Heart right ventricle (tissue), 16 donors: ENCODE measurements around the gene GFM2. TPM values are rescaled to one million over a fixed set of nuclear protein-coding genes. Genes with fewer than 3 reads are reported as not detected.

ENCODE experiments used
- ATAC-seq, 8 donors: fragments of 200-7000 bp; cut with Tn5 transposase; one replicate each; pipeline ENCODE4 v1.9.1; 2020; ENCODE audit warnings: mild to moderate bottlenecking in 8 of 8, moderate library complexity in 8 of 8, moderate number of reproducible peaks in 1 of 8
- DNase-seq, 2 donors: peaks; one replicate each; pipeline ENCODE4 v3.0.0-alpha.2; 2020
- H3K27ac ChIP-seq, 10 donors: fragments of 200-600 bp; sonication (generic) in 2 of 10; one replicate each; pipeline versions ENCODE4 v1.5.0 to v1.8.0; 2020 to 2022; ENCODE audit warnings: mild to moderate bottlenecking in 3 of 10
- H3K27me3 ChIP-seq, 7 donors: fragments of 200-600 bp; one replicate each; pipeline ENCODE4 v1.8.0; 2021 to 2022; ENCODE audit warnings: mild to moderate bottlenecking in 2 of 7
- H3K36me3 ChIP-seq, 9 donors: fragments of 200-600 bp; sonication (generic) in 1 of 9; one replicate each; pipeline versions ENCODE4 v1.5.0 to v1.8.0; 2020 to 2022; ENCODE audit warnings: mild to moderate bottlenecking in 2 of 9
- H3K4me1 ChIP-seq, 9 donors: fragments of 200-600 bp; sonication (generic) in 1 of 9; one replicate each; pipeline versions ENCODE4 v1.5.0 to v1.8.0; 2020 to 2022; ENCODE audit warnings: mild to moderate bottlenecking in 4 of 9
- H3K4me3 ChIP-seq, 10 donors: fragments of 200-600 bp; sonication (generic) in 2 of 10; one replicate each; pipeline versions ENCODE4 v1.5.0 to v1.8.0; 2020 to 2022; ENCODE audit warnings: mild to moderate bottlenecking in 7 of 10, moderate library complexity in 2 of 10
- H3K9me3 ChIP-seq, 11 donors: fragments of 200-600 bp in 10 of 11; sonication (generic) in 2 of 11; one replicate each; pipeline versions ENCODE4 v1.5.0 to v1.8.0; 2013 to 2022; ENCODE audit warnings: mild to moderate bottlenecking in 2 of 11, control low read depth in 1 of 11, moderate library complexity in 1 of 11
- WGBS, 2 donors: extraction: QIAGEN DNeasy Blood & Tissue Kit; methylation state at CpG; one replicate each; pipeline ENCODE4 v1.1.7; 2013; ENCODE audit warnings: inconsistent platforms in 1 of 2; 5-methylcytosine and 5-hydroxymethylcytosine counted together
- intact Hi-C, 10 donors: fragments of 100-400 bp; cut with DNase I; formaldehyde crosslinking; loops; one replicate each; pipeline versions ENCODE4 v1.11.1 to v1.14.2; 2022
- polyA plus RNA-seq, 2 donors: library from polyadenylated mRNA; stranded (reverse); fragments of 200-250 nt; gene quantifications; one replicate each; pipeline ENCODE4 v1.2.3, GENCODE V29; 2013
- total RNA-seq, 10 donors: library from RNA; stranded (reverse); fragmentation: NEBNext Ultra II Directional in 3 of 10; extraction: Animal tissue kit (Norgen Biotek cat#: 25700) in 3 of 10; gene quantifications; one replicate each; pipeline versions ENCODE4 v1.2.1 to v1.2.4, GENCODE V29; 2021 to 2023
- TF ChIP-seq, protein P1 (sequence below), 9 donors: fragments of 200-600 bp; sonication (generic) in 2 of 9; IDR thresholded peaks; one replicate each; pipeline versions ENCODE4 v1.5.0 to v1.8.0; 2021 to 2022; ENCODE audit warnings: antibody characterized with exemption in 9 of 9, mild to moderate bottlenecking in 5 of 9, moderate library complexity in 1 of 9
- donor health status: Arrhythmogenic right ventricular cardiomyopathy.
- donor health status: ischemic (EF 13 %, LVEDD 7.1; RV severe dilation, severe dysfunction).
- donor health status: healthy with polysubstance abuse.
- donor health status: DM: no; HTN: yes; CAD: no.
- donor health status: DM: no; HTN: no; CAD: no.
- donor health status: ischemic (EF 25% LVEDD 6.9; RV normal size, moderate dysfunction).
- donor health status: ischemic (EF 25% LVEDD 5.7; RV mildly dilated, moderate dysfunction).
- donor health status: healthy.
- donor health status: DM: yes; HTN: yes; CAD: no.
- donor health status: Ischemic cardiomyopathy.
- donor health status: ischemic (EF 35%, LVEDD 5.7; RV mildly dilated, moderate dysfunction).
- donor health status: nonischemic (EF 11% LVEDD 7.7; RV severe dilation, severe dysfunction).
- donor health status: DM: yes; HTN: yes; CAD: no.
- donor health status: PGD.
- donor health status: ischemic (EF 29% LVEDD 5.4; RV normal size, mild dysfunction).
- donor health status: nonischemic (EF 23%, LVEDD 6.1; RV moderate dilation, normal function).

GFM2 gene
- total and polyA plus RNA-seq, 12 donors, result 21.7 to 62.7 (median 45.8) TPM

DNA sequence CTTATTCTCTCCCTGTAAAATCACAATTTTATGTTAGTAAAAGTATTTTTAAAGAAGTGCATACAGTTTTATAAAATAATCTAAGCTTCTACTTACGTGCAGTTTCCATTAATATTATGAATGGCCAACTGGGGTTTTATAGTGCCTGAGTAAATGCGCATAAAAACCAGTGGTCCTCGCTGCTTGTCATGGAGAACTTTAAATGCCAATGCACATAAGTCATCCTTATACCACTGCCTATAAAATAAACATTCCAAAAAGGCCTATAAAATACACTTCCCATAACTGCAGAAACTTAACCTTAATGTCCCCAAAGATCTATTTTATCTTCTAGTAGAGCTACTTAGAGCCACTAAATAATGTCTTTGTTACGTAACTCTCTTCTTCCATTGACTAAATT is 28.5 kb downstream of the GFM2 start:
- H3K36me3 ChIP-seq, result peaks cover 0 to 100% (median 29%) of the 10 kb centered on the region in 9 donors
- no peak for ATAC-seq
- intact Hi-C loops, result no loop called here
- TF ChIP-seq, protein P1, sequence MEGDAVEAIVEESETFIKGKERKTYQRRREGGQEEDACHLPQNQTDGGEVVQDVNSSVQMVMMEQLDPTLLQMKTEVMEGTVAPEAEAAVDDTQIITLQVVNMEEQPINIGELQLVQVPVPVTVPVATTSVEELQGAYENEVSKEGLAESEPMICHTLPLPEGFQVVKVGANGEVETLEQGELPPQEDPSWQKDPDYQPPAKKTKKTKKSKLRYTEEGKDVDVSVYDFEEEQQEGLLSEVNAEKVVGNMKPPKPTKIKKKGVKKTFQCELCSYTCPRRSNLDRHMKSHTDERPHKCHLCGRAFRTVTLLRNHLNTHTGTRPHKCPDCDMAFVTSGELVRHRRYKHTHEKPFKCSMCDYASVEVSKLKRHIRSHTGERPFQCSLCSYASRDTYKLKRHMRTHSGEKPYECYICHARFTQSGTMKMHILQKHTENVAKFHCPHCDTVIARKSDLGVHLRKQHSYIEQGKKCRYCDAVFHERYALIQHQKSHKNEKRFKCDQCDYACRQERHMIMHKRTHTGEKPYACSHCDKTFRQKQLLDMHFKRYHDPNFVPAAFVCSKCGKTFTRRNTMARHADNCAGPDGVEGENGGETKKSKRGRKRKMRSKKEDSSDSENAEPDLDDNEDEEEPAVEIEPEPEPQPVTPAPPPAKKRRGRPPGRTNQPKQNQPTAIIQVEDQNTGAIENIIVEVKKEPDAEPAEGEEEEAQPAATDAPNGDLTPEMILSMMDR (IDR thresholded peaks at IDR 0.05), result no peak
- WGBS, 2 donors, result 97 to 100% methylated on average over 4 of the region's 4 CpGs
- no peak for DNase-seq
- no peaks in the 10 kb centered on the region for H3K4me1 ChIP-seq
- no peak overlapping the region for H3K4me3 ChIP-seq
- H3K9me3 ChIP-seq, result no peaks in the 10 kb centered on the region
- H3K27ac ChIP-seq, result no peak overlapping the region
- no peaks in the 10 kb centered on the region for H3K27me3 ChIP-seq

DNA sequence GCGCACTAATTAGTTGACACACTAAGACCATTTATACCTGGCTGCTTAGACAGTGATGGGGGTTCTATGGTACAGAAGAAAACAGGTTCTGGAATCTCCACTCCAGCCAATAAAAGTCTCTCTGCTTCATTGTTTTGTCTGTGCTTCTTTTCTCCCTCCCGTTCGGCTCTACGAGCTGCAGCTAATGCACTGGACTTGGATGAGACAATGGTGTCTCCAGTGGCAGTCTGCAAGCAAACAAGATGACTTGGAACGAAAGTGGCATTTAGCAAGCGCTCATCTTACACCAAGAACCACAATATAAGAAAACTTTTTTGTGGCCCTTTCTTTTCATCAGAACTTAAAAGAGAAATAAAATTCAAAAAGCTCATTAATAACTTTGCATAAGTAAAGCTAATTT is 30.2 kb downstream of the GFM2 start:
- Histone ChIP-seq H3K27ac (no peak overlapping the region), H3K9me3 (no peaks in the 10 kb centered on the region), H3K4me3 (no peak overlapping the region), H3K36me3 (peaks cover 0 to 99% (median 33%) of the 10 kb centered on the region in 9 donors), H3K27me3 (no peaks in the 10 kb centered on the region), H3K4me1 (no peaks in the 10 kb centered on the region)
- DNase-seq (no peak), ATAC-seq (no peak)
- TF ChIP-seq, protein P1 (IDR thresholded peaks at IDR 0.05), result no peak
- intact Hi-C loops, result no loop called here
- 89 to 95% methylated on average over 6 of the region's 6 CpGs for WGBS, 2 donors

DNA sequence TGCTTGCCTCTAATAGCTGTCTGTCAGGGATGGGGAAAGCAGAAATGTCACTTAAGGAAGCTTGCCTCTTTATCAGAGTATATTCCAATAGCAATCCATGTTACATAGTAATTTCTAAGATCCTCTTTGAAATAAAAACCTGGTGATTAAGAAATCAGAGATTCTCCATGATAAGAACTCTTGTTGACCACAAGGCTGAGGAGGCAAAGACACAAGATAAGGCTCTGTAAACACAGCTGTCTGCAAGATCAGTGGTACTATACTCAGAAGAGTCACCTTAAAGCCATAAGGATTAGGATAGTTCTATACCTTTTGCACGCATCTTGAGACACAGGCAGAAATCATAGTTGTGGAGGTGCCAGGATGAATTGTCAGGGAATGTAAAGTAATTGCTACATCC is 41.6 kb downstream of the GFM2 start:
- H3K27me3 ChIP-seq, result no peaks in the 10 kb centered on the region
- no peaks in the 10 kb centered on the region for H3K9me3 ChIP-seq
- ATAC-seq (no peak), DNase-seq (no peak)
- no peak overlapping the region for H3K27ac ChIP-seq
- intact Hi-C loops, result no loop called here
- H3K36me3 ChIP-seq, result peaks cover 0 to 100% (median 55%) of the 10 kb centered on the region in 9 donors
- TF ChIP-seq, protein P1 (IDR thresholded peaks at IDR 0.05), result no peak
- no peak overlapping the region for H3K4me3 ChIP-seq
- H3K4me1 ChIP-seq, result no peaks in the 10 kb centered on the region
- WGBS, 2 donors, result 95 to 98% methylated on average over 1 of the region's 1 CpG

DNA sequence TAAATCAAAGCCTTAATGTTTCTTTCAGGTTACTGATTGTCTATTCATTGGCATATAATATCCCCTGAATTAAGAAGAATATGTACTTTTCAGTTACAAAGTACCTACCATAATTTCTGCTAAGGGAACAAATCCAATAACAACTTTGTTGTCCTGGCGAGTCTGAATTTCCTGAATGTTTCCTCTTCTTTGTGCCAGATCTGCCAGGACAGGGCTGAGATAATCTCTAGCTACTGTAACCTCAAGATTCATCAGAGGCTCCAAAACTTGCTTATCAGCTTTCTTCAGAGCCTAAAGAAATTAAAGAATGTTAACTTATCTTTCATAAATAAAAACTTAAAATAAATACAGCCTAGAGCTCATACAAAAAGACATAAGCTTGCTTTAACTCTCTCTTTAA is 44.6 kb downstream of the GFM2 start:
- TF ChIP-seq, protein P1 (IDR thresholded peaks at IDR 0.05), result no peak
- intact Hi-C loops, result no loop called here

More for the DNA sequence above, 44.6 kb downstream of the GFM2 start:
- no peak overlapping the region for H3K27ac ChIP-seq
- no peak overlapping the region for H3K4me3 ChIP-seq
- H3K9me3 ChIP-seq, result no peaks in the 10 kb centered on the region
- no peaks in the 10 kb centered on the region for H3K4me1 ChIP-seq
- peaks cover 0 to 100% (median 66%) of the 10 kb centered on the region in 9 donors for H3K36me3 ChIP-seq
- no peaks in the 10 kb centered on the region for H3K27me3 ChIP-seq
- ATAC-seq, result no peak
- WGBS, 2 donors, result 58 to 59% methylated on average over 1 of the region's 1 CpG
- DNase-seq, result no peak
